Liver (tissue), 9 donors: ENCODE data around the gene HIVEP3. TPM values are rescaled to one million over a fixed set of nuclear protein-coding genes. Genes with fewer than 3 reads are reported as not detected.

Experiments used
- DNase-seq: peaks from one replicate; pipeline ENCODE4 v3.0.0-alpha.2; 2017; ENCODE audit warnings: low spot score
- H3K27ac ChIP-seq, 2 donors: one replicate each; pipeline ENCODE4 v1.7.0; 2013; ENCODE audit warnings: inconsistent platforms in 2 of 2, low read length in 2 of 2, control low read depth in 1 of 2, low read depth in 1 of 2, mild to moderate bottlenecking in 1 of 2
- H3K27me3 ChIP-seq, 4 donors: one replicate each; pipeline versions ENCODE4 v1.6.1 to v1.7.0; 2013; ENCODE audit warnings: low read length in 3 of 4, inconsistent platforms in 1 of 4, mild to moderate bottlenecking in 1 of 4, moderate library complexity in 1 of 4; ENCODE audit not compliant: control insufficient read depth in 4 of 4, insufficient read depth in 4 of 4
- H3K36me3 ChIP-seq, 4 donors: one replicate each; pipeline versions ENCODE4 v1.6.1 to v1.7.0; 2013; ENCODE audit warnings: low read length in 3 of 4, mild to moderate bottlenecking in 3 of 4, low read depth in 1 of 4, moderate library complexity in 1 of 4; ENCODE audit not compliant: control insufficient read depth in 4 of 4, insufficient read depth in 3 of 4
- H3K4me1 ChIP-seq, 4 donors: one replicate each; pipeline versions ENCODE4 v1.6.1 to v1.7.0; 2013; ENCODE audit warnings: low read length in 3 of 4, mild to moderate bottlenecking in 3 of 4, moderate library complexity in 1 of 4; ENCODE audit not compliant: control insufficient read depth in 4 of 4, insufficient read depth in 4 of 4
- H3K4me3 ChIP-seq, 3 donors: one replicate each; pipeline versions ENCODE4 v1.6.1 to v1.7.0; 2013; ENCODE audit warnings: low read length in 3 of 3, control low read depth in 1 of 3, low read depth in 1 of 3, mild to moderate bottlenecking in 1 of 3
- H3K9ac ChIP-seq, 2 donors: one replicate each; pipeline ENCODE4 v1.7.0; 2013; ENCODE audit warnings: low read length in 2 of 2, mild to moderate bottlenecking in 2 of 2, moderate library complexity in 2 of 2, control low read depth in 1 of 2, low read depth in 1 of 2
- H3K9me3 ChIP-seq, 4 donors: one replicate each; pipeline versions ENCODE4 v1.6.1 to v1.7.0; 2013; ENCODE audit warnings: low read length in 3 of 4; ENCODE audit not compliant: control insufficient read depth in 4 of 4
- EGR1 ChIP-seq, 2 donors: IDR thresholded peaks; 2 replicates each; pipeline ENCODE4 v1.6.1; 2016 to 2018; ENCODE audit warnings: antibody characterized with exemption in 2 of 2, low read depth in 2 of 2
- FOXA1 ChIP-seq: IDR thresholded peaks from 2 replicates; pipeline ENCODE4 v1.6.1; 2016; ENCODE audit warnings: antibody characterized with exemption
- FOXA2 ChIP-seq: IDR thresholded peaks from 2 replicates; pipeline ENCODE4 v1.6.1; 2016; ENCODE audit warnings: antibody characterized with exemption
- GABPA ChIP-seq, 2 donors: IDR thresholded peaks in 1 of 2; conservative IDR thresholded peaks in 1 of 2; 2 replicates each; pipeline ENCODE4 v1.6.1; 2016; ENCODE audit warnings: antibody characterized with exemption in 2 of 2, mild to moderate bottlenecking in 1 of 2, moderate library complexity in 1 of 2
- HNF4A ChIP-seq, 2 donors: conservative IDR thresholded peaks; 2 replicates each; pipeline ENCODE4 v1.6.1; 2016; ENCODE audit warnings: antibody characterized with exemption in 2 of 2, mild to moderate bottlenecking in 2 of 2
- HNF4G ChIP-seq: IDR thresholded peaks from 2 replicates; pipeline ENCODE4 v1.6.1; 2016; ENCODE audit warnings: antibody characterized with exemption
- JUND ChIP-seq, 2 donors: IDR thresholded peaks; 2 replicates each; pipeline ENCODE4 v1.6.1; 2016; ENCODE audit warnings: antibody characterized with exemption in 2 of 2
- NR2F2 ChIP-seq: IDR thresholded peaks from 2 replicates; pipeline ENCODE4 v1.6.1; 2016; ENCODE audit warnings: antibody characterized with exemption
- RAD21 ChIP-seq, 2 donors: IDR thresholded peaks; 2 replicates each; pipeline ENCODE4 v1.6.1; 2016; ENCODE audit warnings: antibody characterized with exemption in 2 of 2, mild to moderate bottlenecking in 2 of 2
- RXRA ChIP-seq, 2 donors: IDR thresholded peaks; 2 replicates each; pipeline ENCODE4 v1.6.1; 2017 to 2018; ENCODE audit warnings: antibody characterized with exemption in 2 of 2, mild to moderate bottlenecking in 1 of 2
- SP1 ChIP-seq: IDR thresholded peaks from 2 replicates; pipeline ENCODE4 v1.6.1; 2018; ENCODE audit warnings: antibody characterized with exemption, mild to moderate bottlenecking
- TAF1 ChIP-seq: conservative IDR thresholded peaks from 2 replicates; pipeline ENCODE4 v1.6.1; 2016; ENCODE audit warnings: antibody characterized with exemption, mild to moderate bottlenecking
- YY1 ChIP-seq: IDR thresholded peaks from 2 replicates; pipeline ENCODE4 v1.6.1; 2016; ENCODE audit warnings: antibody characterized with exemption, mild to moderate bottlenecking
- WGBS: extraction: QIAGEN DNeasy Blood & Tissue Kit; methylation state at CpG from one replicate; pipeline ENCODE4 v1.1.7; 2013; 5-methylcytosine and 5-hydroxymethylcytosine counted together
- polyA plus RNA-seq, 2 donors: library from polyadenylated mRNA; stranded (reverse) in 1 of 2; unstranded in 1 of 2; fragments of 200-250 nt in 1 of 2; fragments of >200 nt in 1 of 2; fragmentation: Nextera tagmentation in 1 of 2; extraction: Ambion mirVana in 1 of 2; gene quantifications; one replicate each; pipeline versions ENCODE4 v1.2.1 to v1.2.3, GENCODE V29; 2013 to 2015
- total RNA-seq, 2 donors: library from RNA; depleted of rRNA; stranded (reverse); fragments of >200 nt; gene quantifications; one replicate each; pipeline ENCODE4 v1.2.3, GENCODE V29; 2014
- TF ChIP-seq, protein P1 (sequence below): IDR thresholded peaks from 2 replicates; pipeline ENCODE4 v1.6.1; 2016; ENCODE audit warnings: antibody characterized with exemption, mild to moderate bottlenecking
- TF ChIP-seq, protein P2 (sequence below): IDR thresholded peaks from 2 replicates; pipeline ENCODE4 v1.6.1; 2016; ENCODE audit warnings: antibody characterized with exemption
- TF ChIP-seq, protein P3 (sequence below): IDR thresholded peaks from 2 replicates; pipeline ENCODE4 v1.6.1; 2016; ENCODE audit warnings: antibody characterized with exemption
- TF ChIP-seq, protein P4 (sequence below): IDR thresholded peaks from 2 replicates; pipeline ENCODE4 v1.6.1; 2016; ENCODE audit warnings: antibody characterized with exemption
- TF ChIP-seq, protein P5 (sequence below): fragments of 150-350 bp; IDR thresholded peaks from 2 replicates; pipeline ENCODE4 v1.5.1; 2017; ENCODE audit warnings: improper control_type of control experiment, low read depth, low read length; ENCODE audit not compliant: missing input control
- donor health status: healthy.
- donor health status: healthy.
- donor health status: healthy.
- donor health status: healthy.
- donor health status: healthy.

HIVEP3 gene
- total and polyA plus RNA-seq, 4 donors: 0.93 to 1.6 (median 1.4) TPM

DNA sequence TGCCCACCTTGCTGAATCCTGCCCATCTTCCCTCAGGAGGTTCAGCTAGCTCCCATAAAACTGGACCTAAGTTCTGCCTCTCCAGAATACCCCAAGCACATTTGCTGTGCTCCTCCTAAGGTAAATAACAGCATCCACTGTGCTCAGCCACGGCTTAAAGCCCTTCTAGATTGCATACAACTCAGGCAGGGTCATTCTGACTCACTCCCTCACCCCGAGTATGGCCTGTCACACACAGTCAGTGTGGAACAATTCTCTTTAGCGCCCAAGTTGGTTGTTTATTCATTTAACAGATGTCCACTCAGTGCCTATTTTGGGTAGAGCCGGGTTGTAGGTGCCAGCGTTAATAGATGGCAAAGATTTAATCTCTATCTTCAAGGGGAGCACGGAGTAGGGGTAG lies 286.8 kb downstream of the HIVEP3 start:
- Histone ChIP-seq H3K27me3 (no peaks in the 10 kb centered on the region), H3K4me3 (no peak overlapping the region), H3K4me1 (no peaks in the 10 kb centered on the region), H3K36me3 (no peaks in the 10 kb centered on the region), H3K9me3 (no peaks in the 10 kb centered on the region), H3K9ac (no peak overlapping the region), H3K27ac (no peak overlapping the region)
- TF ChIP-seq JUND (IDR thresholded peaks at IDR 0.05) (no peak), HNF4A (conservative IDR thresholded peaks at IDR 0.05) (no peak), FOXA1 (no peak), RXRA (IDR thresholded peaks at IDR 0.05) (no peak), EGR1 (IDR thresholded peaks at IDR 0.05; ENCODE audit: low read depth in 2 of 2) (no peak), HNF4G (no peak), TAF1 (no peak), NR2F2 (no peak), YY1 (no peak), RAD21 (IDR thresholded peaks at IDR 0.05) (no peak), SP1 (no peak), FOXA2 (no peak), GABPA (IDR thresholded peaks at IDR 0.05 in 1 of 2, conservative IDR thresholded peaks at IDR 0.05 in 1 of 2) (no peak)
- TF ChIP-seq, protein P1, sequence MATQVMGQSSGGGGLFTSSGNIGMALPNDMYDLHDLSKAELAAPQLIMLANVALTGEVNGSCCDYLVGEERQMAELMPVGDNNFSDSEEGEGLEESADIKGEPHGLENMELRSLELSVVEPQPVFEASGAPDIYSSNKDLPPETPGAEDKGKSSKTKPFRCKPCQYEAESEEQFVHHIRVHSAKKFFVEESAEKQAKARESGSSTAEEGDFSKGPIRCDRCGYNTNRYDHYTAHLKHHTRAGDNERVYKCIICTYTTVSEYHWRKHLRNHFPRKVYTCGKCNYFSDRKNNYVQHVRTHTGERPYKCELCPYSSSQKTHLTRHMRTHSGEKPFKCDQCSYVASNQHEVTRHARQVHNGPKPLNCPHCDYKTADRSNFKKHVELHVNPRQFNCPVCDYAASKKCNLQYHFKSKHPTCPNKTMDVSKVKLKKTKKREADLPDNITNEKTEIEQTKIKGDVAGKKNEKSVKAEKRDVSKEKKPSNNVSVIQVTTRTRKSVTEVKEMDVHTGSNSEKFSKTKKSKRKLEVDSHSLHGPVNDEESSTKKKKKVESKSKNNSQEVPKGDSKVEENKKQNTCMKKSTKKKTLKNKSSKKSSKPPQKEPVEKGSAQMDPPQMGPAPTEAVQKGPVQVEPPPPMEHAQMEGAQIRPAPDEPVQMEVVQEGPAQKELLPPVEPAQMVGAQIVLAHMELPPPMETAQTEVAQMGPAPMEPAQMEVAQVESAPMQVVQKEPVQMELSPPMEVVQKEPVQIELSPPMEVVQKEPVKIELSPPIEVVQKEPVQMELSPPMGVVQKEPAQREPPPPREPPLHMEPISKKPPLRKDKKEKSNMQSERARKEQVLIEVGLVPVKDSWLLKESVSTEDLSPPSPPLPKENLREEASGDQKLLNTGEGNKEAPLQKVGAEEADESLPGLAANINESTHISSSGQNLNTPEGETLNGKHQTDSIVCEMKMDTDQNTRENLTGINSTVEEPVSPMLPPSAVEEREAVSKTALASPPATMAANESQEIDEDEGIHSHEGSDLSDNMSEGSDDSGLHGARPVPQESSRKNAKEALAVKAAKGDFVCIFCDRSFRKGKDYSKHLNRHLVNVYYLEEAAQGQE: no peak
- TF ChIP-seq, protein P2, sequence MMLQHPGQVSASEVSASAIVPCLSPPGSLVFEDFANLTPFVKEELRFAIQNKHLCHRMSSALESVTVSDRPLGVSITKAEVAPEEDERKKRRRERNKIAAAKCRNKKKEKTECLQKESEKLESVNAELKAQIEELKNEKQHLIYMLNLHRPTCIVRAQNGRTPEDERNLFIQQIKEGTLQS: no peak
- TF ChIP-seq, protein P3, sequence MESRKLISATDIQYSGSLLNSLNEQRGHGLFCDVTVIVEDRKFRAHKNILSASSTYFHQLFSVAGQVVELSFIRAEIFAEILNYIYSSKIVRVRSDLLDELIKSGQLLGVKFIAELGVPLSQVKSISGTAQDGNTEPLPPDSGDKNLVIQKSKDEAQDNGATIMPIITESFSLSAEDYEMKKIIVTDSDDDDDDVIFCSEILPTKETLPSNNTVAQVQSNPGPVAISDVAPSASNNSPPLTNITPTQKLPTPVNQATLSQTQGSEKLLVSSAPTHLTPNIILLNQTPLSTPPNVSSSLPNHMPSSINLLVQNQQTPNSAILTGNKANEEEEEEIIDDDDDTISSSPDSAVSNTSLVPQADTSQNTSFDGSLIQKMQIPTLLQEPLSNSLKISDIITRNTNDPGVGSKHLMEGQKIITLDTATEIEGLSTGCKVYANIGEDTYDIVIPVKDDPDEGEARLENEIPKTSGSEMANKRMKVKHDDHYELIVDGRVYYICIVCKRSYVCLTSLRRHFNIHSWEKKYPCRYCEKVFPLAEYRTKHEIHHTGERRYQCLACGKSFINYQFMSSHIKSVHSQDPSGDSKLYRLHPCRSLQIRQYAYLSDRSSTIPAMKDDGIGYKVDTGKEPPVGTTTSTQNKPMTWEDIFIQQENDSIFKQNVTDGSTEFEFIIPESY: no peak
- TF ChIP-seq, protein P4, sequence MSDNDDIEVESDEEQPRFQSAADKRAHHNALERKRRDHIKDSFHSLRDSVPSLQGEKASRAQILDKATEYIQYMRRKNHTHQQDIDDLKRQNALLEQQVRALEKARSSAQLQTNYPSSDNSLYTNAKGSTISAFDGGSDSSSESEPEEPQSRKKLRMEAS: no peak
- TF ChIP-seq, protein P5, sequence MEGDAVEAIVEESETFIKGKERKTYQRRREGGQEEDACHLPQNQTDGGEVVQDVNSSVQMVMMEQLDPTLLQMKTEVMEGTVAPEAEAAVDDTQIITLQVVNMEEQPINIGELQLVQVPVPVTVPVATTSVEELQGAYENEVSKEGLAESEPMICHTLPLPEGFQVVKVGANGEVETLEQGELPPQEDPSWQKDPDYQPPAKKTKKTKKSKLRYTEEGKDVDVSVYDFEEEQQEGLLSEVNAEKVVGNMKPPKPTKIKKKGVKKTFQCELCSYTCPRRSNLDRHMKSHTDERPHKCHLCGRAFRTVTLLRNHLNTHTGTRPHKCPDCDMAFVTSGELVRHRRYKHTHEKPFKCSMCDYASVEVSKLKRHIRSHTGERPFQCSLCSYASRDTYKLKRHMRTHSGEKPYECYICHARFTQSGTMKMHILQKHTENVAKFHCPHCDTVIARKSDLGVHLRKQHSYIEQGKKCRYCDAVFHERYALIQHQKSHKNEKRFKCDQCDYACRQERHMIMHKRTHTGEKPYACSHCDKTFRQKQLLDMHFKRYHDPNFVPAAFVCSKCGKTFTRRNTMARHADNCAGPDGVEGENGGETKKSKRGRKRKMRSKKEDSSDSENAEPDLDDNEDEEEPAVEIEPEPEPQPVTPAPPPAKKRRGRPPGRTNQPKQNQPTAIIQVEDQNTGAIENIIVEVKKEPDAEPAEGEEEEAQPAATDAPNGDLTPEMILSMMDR: no peak
- DNase-seq: no peak
- WGBS: 93% methylated on average over 6 of the region's 6 CpGs
